Right cardiac atrium (tissue), 5 donors: ENCODE results near the gene AFG1L. TPM values are rescaled to one million over a fixed set of nuclear protein-coding genes. Genes with fewer than 3 reads are reported as not detected.
A peak's percentile ranks its signal among the peaks of the same experiment; 100 is the strongest.

Source experiments
- ATAC-seq, 2 donors: fragments of 200-7000 bp; cut with Tn5 transposase; one replicate each; pipeline versions ENCODE4 v1.8.0 to v1.9.1; 2020; ENCODE audit warnings: moderate library complexity in 2 of 2, mild to moderate bottlenecking in 1 of 2
- DNase-seq, 3 donors: peaks; one replicate each; pipeline ENCODE4 v3.0.0-alpha.2; 2020
- H3K27ac ChIP-seq: one replicate; pipeline ENCODE4 v1.5.1; 2013; ENCODE audit warnings: mild to moderate bottlenecking, low read length, control low read depth, moderate library complexity
- H3K27me3 ChIP-seq: one replicate; pipeline ENCODE4 v1.6.1; 2013; ENCODE audit not compliant: control insufficient read depth, insufficient read depth
- H3K4me1 ChIP-seq: one replicate; pipeline ENCODE4 v1.6.1; 2013; ENCODE audit warnings: low read length; ENCODE audit not compliant: control insufficient read depth, insufficient read depth
- H3K4me3 ChIP-seq: one replicate; pipeline ENCODE4 v1.5.1; 2013; ENCODE audit warnings: low read length, control low read depth
- H3K9me3 ChIP-seq: one replicate; pipeline ENCODE4 v1.6.1; 2013; ENCODE audit warnings: low read length; ENCODE audit not compliant: control insufficient read depth
- WGBS: extraction: QIAGEN DNeasy Blood & Tissue Kit; methylation state at CpG from one replicate; pipeline ENCODE4 v1.1.7; 2013; 5-methylcytosine and 5-hydroxymethylcytosine counted together
- intact Hi-C, 4 donors: fragments of 100-400 bp; cut with DNase I; formaldehyde crosslinking; loops; one replicate each; pipeline versions ENCODE4 v1.11.0 to v1.14.0; 2022 to 2023
- polyA plus RNA-seq: library from polyadenylated mRNA; stranded (reverse); fragments of 200-250 nt; gene quantifications from one replicate; pipeline ENCODE4 v1.2.3, GENCODE V29; 2013
- total RNA-seq, 4 donors: library from RNA; stranded (reverse); fragmentation: NEBNext Ultra II Directional; extraction: Animal tissue kit (Norgen Biotek cat#: 25700); gene quantifications; one replicate each; pipeline ENCODE4 v1.2.1, GENCODE V29; 2021
- donor health status: healthy with polysubstance abuse.
- donor health status: DM: no; HTN: yes; CAD: no.
- donor health status: DM: no; HTN: no; CAD: no.
- donor health status: DM: no; HTN: yes; CAD: no; lungs with severe emphysema.
- donor health status: DM: yes; HTN: yes; CAD: no.

AFG1L gene
- total and polyA plus RNA-seq, 5 donors, result 3.9 to 14.5 (median 9.9) TPM

GRCh38 chr6:108455688-108456087 is 160.8 kb downstream of the AFG1L start:
- no peak for ATAC-seq
- DNase-seq, result no peak
- peaks cover 3% of the 10 kb centered on the region for H3K4me1 ChIP-seq
- intact Hi-C loops, result no loop called here
- WGBS, result 49% methylated on average over 1 of the region's 1 CpG
- no peak overlapping the region for H3K4me3 ChIP-seq
- H3K27ac ChIP-seq, result no peak overlapping the region
- H3K27me3 ChIP-seq, result no peaks in the 10 kb centered on the region
- H3K9me3 ChIP-seq, result no peaks in the 10 kb centered on the region

- no peaks in the 10 kb centered on the region for H3K27me3 ChIP-seq
- no peaks in the 10 kb centered on the region for H3K4me1 ChIP-seq
- no peaks in the 10 kb centered on the region for H3K9me3 ChIP-seq
- no peak overlapping the region for H3K27ac ChIP-seq
- no peak overlapping the region for H3K4me3 ChIP-seq
- intact Hi-C loops, result no loop called here
- ATAC-seq (peak; percentile 52 to 68), DNase-seq (peak in 1 of 3 donors; percentile 13)
- WGBS, result 19% methylated on average over 4 of the region's 4 CpGs
Observed at GRCh38 chr6:108463784-108464183, 168.9 kb downstream of the AFG1L start.

GRCh38 chr6:108464418-108465097 is 169.7 kb downstream of the AFG1L start:
- intact Hi-C loops, result no loop called here
- H3K27ac ChIP-seq, result no peak overlapping the region
- no peaks in the 10 kb centered on the region for H3K4me1 ChIP-seq
- H3K9me3 ChIP-seq, result no peaks in the 10 kb centered on the region
- 36% methylated on average over 5 of the region's 5 CpGs for WGBS
- H3K4me3 ChIP-seq, result no peak overlapping the region
- H3K27me3 ChIP-seq, result no peaks in the 10 kb centered on the region
- peak in 1 of 3 donors; percentile 21 for DNase-seq
- no peak for ATAC-seq

GRCh38 chr6:108465098-108465495 is 170.2 kb downstream of the AFG1L start:
- ATAC-seq (no peak), DNase-seq (no peak)
- Histone ChIP-seq H3K27me3 (no peaks in the 10 kb centered on the region), H3K9me3 (no peaks in the 10 kb centered on the region), H3K4me3 (no peak overlapping the region), H3K4me1 (no peaks in the 10 kb centered on the region), H3K27ac (no peak overlapping the region)
- intact Hi-C loops, result no loop called here
- 81% methylated on average over 2 of the region's 2 CpGs for WGBS

GRCh38 chr6:108468346-108468745 is 173.5 kb downstream of the AFG1L start:
- H3K4me1 ChIP-seq, result no peaks in the 10 kb centered on the region
- intact Hi-C loops, result no loop called here
- no peaks in the 10 kb centered on the region for H3K27me3 ChIP-seq
- DNase-seq (no peak), ATAC-seq (no peak)
- no peak overlapping the region for H3K27ac ChIP-seq
- H3K9me3 ChIP-seq, result no peaks in the 10 kb centered on the region
- no peak overlapping the region for H3K4me3 ChIP-seq
- WGBS, result 79% methylated on average over 1 of the region's 1 CpG

GRCh38 chr6:108469316-108469715 is 174.5 kb downstream of the AFG1L start:
- 85% methylated on average over 1 of the region's 1 CpG for WGBS
- H3K27ac ChIP-seq, result no peak overlapping the region
- H3K4me1 ChIP-seq, result no peaks in the 10 kb centered on the region
- H3K27me3 ChIP-seq, result no peaks in the 10 kb centered on the region
- H3K4me3 ChIP-seq, result no peak overlapping the region
- ATAC-seq (no peak), DNase-seq (no peak)
- intact Hi-C loops, result no loop called here
- no peaks in the 10 kb centered on the region for H3K9me3 ChIP-seq

- Histone ChIP-seq H3K9me3 (no peaks in the 10 kb centered on the region), H3K4me1 (no peaks in the 10 kb centered on the region), H3K27me3 (no peaks in the 10 kb centered on the region), H3K27ac (no peak overlapping the region), H3K4me3 (no peak overlapping the region)
- intact Hi-C loops, result no loop called here
- 96% methylated on average over 2 of the region's 2 CpGs for WGBS
- no peak for ATAC-seq
- DNase-seq, result no peak
Observed at GRCh38 chr6:108473197-108473596, 178.3 kb downstream of the AFG1L start.

- WGBS, result 88% methylated on average over 2 of the region's 2 CpGs
- no peaks in the 10 kb centered on the region for H3K27me3 ChIP-seq
- no peak for DNase-seq
- H3K27ac ChIP-seq, result no peak overlapping the region
- intact Hi-C loops, result no loop called here
- H3K9me3 ChIP-seq, result no peaks in the 10 kb centered on the region
- no peaks in the 10 kb centered on the region for H3K4me1 ChIP-seq
- ATAC-seq, result no peak
- no peak overlapping the region for H3K4me3 ChIP-seq
Observed at GRCh38 chr6:108476376-108476775, 181.5 kb downstream of the AFG1L start.

- Histone ChIP-seq H3K9me3 (no peaks in the 10 kb centered on the region), H3K4me3 (no peak overlapping the region), H3K27ac (no peak overlapping the region), H3K27me3 (no peaks in the 10 kb centered on the region), H3K4me1 (no peaks in the 10 kb centered on the region)
- DNase-seq (no peak), ATAC-seq (no peak)
- 76% methylated on average over 8 of the region's 8 CpGs for WGBS
- intact Hi-C loops, result no loop called here
Observed at GRCh38 chr6:108476847-108477430, 182.1 kb downstream of the AFG1L start.

GRCh38 chr6:108482559-108482958 is 187.7 kb downstream of the AFG1L start:
- WGBS, result 71% methylated on average over 2 of the region's 2 CpGs
- intact Hi-C loops, result no loop called here
- H3K4me3 ChIP-seq, result no peak overlapping the region
- ATAC-seq (no peak), DNase-seq (no peak)
- H3K27ac ChIP-seq, result no peak overlapping the region
- H3K27me3 ChIP-seq, result no peaks in the 10 kb centered on the region
- no peaks in the 10 kb centered on the region for H3K9me3 ChIP-seq
- peaks cover 3% of the 10 kb centered on the region for H3K4me1 ChIP-seq

GRCh38 chr6:108484016-108484415 is 189.2 kb downstream of the AFG1L start:
- ATAC-seq (no peak), DNase-seq (no peak)
- Histone ChIP-seq H3K27me3 (no peaks in the 10 kb centered on the region), H3K27ac (no peak overlapping the region), H3K4me3 (no peak overlapping the region), H3K9me3 (no peaks in the 10 kb centered on the region), H3K4me1 (peaks cover 3% of the 10 kb centered on the region)
- intact Hi-C loops, result no loop called here
- WGBS, result 51% methylated on average over 1 of the region's 1 CpG
